Measurements from ENCODE around the gene S100A6. TPM values are rescaled to one million over a fixed set of nuclear protein-coding genes. Genes with fewer than 3 reads are reported as not detected.

S100A6 gene
- total RNA-seq, 1 donor = 1,187 TPM

- no peaks in the 10 kb centered on the region for H3K36me3 ChIP-seq (ENCODE audit: insufficient read depth, low read length)
- H3K79me2 ChIP-seq (ENCODE audit: insufficient read depth, low read length) = no peaks in the 10 kb centered on the region
- no peaks in the 10 kb centered on the region for H3K9me3 ChIP-seq (ENCODE audit: low read depth, low read length)
- peak overlapping the region; percentile 85 for H3K27ac ChIP-seq (ENCODE audit: low read depth, low read length)
- H3K27me3 ChIP-seq (ENCODE audit: insufficient read depth, low read length) = no peaks in the 10 kb centered on the region
- H3K4me1 ChIP-seq (ENCODE audit: insufficient read depth, low read length) = peaks cover 33% of the 10 kb centered on the region
- peak overlapping the region; percentile 80 for H3K4me2 ChIP-seq (ENCODE audit: insufficient read depth, low read length)
- no peak overlapping the region for H3K4me3 ChIP-seq (ENCODE audit: insufficient read depth, low read length)
- peak overlapping the region; percentile 45 for H2AFZ ChIP-seq (ENCODE audit: low read length)
- DNase-seq (ENCODE audit: insufficient read length, low spot score, missing footprints) = peak; percentile 74
- H4K20me1 ChIP-seq (ENCODE audit: insufficient read depth, low read length) = no peaks in the 10 kb centered on the region
- TF ChIP-seq CTCF (IDR thresholded peaks at IDR 0.05; ENCODE audit: extremely low read depth, low read depth, low read length) = no peak
Measured at GRCh38 chr1:153573351-153573750, 37.6 kb upstream of the S100A6 start.

GRCh38 chr1:153572569-153573015 lies 36.8 kb upstream of the S100A6 start:
- peak; percentile 96 for DNase-seq (ENCODE audit: insufficient read length, low spot score, missing footprints)
- H3K27me3 ChIP-seq (ENCODE audit: insufficient read depth, low read length) = no peaks in the 10 kb centered on the region
- H3K36me3 ChIP-seq (ENCODE audit: insufficient read depth, low read length) = no peaks in the 10 kb centered on the region
- H3K4me2 ChIP-seq (ENCODE audit: insufficient read depth, low read length) = peak overlapping the region; percentile 80
- peaks cover 33% of the 10 kb centered on the region for H3K4me1 ChIP-seq (ENCODE audit: insufficient read depth, low read length)
- H3K9me3 ChIP-seq (ENCODE audit: low read depth, low read length) = no peaks in the 10 kb centered on the region
- no peaks in the 10 kb centered on the region for H4K20me1 ChIP-seq (ENCODE audit: insufficient read depth, low read length)
- peak overlapping the region; percentile 51 for H3K4me3 ChIP-seq (ENCODE audit: insufficient read depth, low read length)
- no peaks in the 10 kb centered on the region for H3K79me2 ChIP-seq (ENCODE audit: insufficient read depth, low read length)
- peak; percentile 98 for TF ChIP-seq CTCF (IDR thresholded peaks at IDR 0.05; ENCODE audit: extremely low read depth, low read depth, low read length)
- H3K27ac ChIP-seq (ENCODE audit: low read depth, low read length) = peak overlapping the region; percentile 85
- H2AFZ ChIP-seq (ENCODE audit: low read length) = peak overlapping the region; percentile 58

- no peak for TF ChIP-seq CTCF (IDR thresholded peaks at IDR 0.05; ENCODE audit: extremely low read depth, low read depth, low read length)
- H3K4me2 ChIP-seq (ENCODE audit: insufficient read depth, low read length) = peak overlapping the region; percentile 80
Measured at GRCh38 chr1:153571706-153572105, 35.9 kb upstream of the S100A6 start.

GRCh38 chr1:153570874-153571273 lies 35.1 kb upstream of the S100A6 start:
- Histone ChIP-seq H3K4me3 (ENCODE audit: insufficient read depth, low read length) (no peak overlapping the region), H2AFZ (ENCODE audit: low read length) (no peak overlapping the region), H4K20me1 (ENCODE audit: insufficient read depth, low read length) (no peaks in the 10 kb centered on the region), H3K9me3 (ENCODE audit: low read depth, low read length) (no peaks in the 10 kb centered on the region), H3K4me1 (ENCODE audit: insufficient read depth, low read length) (peaks cover 49% of the 10 kb centered on the region), H3K27ac (ENCODE audit: low read depth, low read length) (no peak overlapping the region), H3K79me2 (ENCODE audit: insufficient read depth, low read length) (no peaks in the 10 kb centered on the region), H3K27me3 (ENCODE audit: insufficient read depth, low read length) (no peaks in the 10 kb centered on the region), H3K36me3 (ENCODE audit: insufficient read depth, low read length) (no peaks in the 10 kb centered on the region), H3K4me2 (ENCODE audit: insufficient read depth, low read length) (no peak overlapping the region)
- no peak for TF ChIP-seq CTCF (IDR thresholded peaks at IDR 0.05; ENCODE audit: extremely low read depth, low read depth, low read length)
- DNase-seq (ENCODE audit: insufficient read length, low spot score, missing footprints) = no peak

More at GRCh38 chr1:153571706-153572105, 35.9 kb upstream of the S100A6 start:
- no peaks in the 10 kb centered on the region for H3K9me3 ChIP-seq (ENCODE audit: low read depth, low read length)
- H3K4me1 ChIP-seq (ENCODE audit: insufficient read depth, low read length) = peaks cover 41% of the 10 kb centered on the region
- peak overlapping the region; percentile 62 for H2AFZ ChIP-seq (ENCODE audit: low read length)
- no peaks in the 10 kb centered on the region for H3K36me3 ChIP-seq (ENCODE audit: insufficient read depth, low read length)
- H4K20me1 ChIP-seq (ENCODE audit: insufficient read depth, low read length) = no peaks in the 10 kb centered on the region
- H3K4me3 ChIP-seq (ENCODE audit: insufficient read depth, low read length) = no peak overlapping the region
- peak overlapping the region; percentile 85 for H3K27ac ChIP-seq (ENCODE audit: low read depth, low read length)
- no peaks in the 10 kb centered on the region for H3K27me3 ChIP-seq (ENCODE audit: insufficient read depth, low read length)
- DNase-seq (ENCODE audit: insufficient read length, low spot score, missing footprints) = no peak
- H3K79me2 ChIP-seq (ENCODE audit: insufficient read depth, low read length) = no peaks in the 10 kb centered on the region
